Stimulated activated CD8-positive, alpha-beta memory T cell treated with anti-CD3 and anti-CD28 coated beads, Interleukin-15, amount 100 ng/mL, for 1 hour (primary cell): ENCODE results near the gene TAF6L.
A peak's percentile ranks its signal among the peaks of the same experiment; 100 is the strongest.
"Not testable (repeated sequence)": the region's sequence is repeated elsewhere in the genome, so short reads cannot be mapped to it uniquely, and the experiment has no call there.

Experiments used
- DNase-seq: peaks from one replicate; pipeline ENCODE4 v3.0.0-alpha.2; 2020; ENCODE audit warnings: low read depth

The TAF6L gene

GRCh38 chr11:62805961-62806441 lies 34.8 kb downstream of the TAF6L start:
- no peak for DNase-seq

GRCh38 chr11:62806611-62807121 lies 35.5 kb downstream of the TAF6L start:
- DNase-seq: no peak

- no peak for DNase-seq
These were observed 39.6 kb downstream of the TAF6L start for GRCh38 chr11:62810748-62811147.

- no peak for DNase-seq
These were observed 40.5 kb downstream of the TAF6L start for GRCh38 chr11:62811659-62812058.

- DNase-seq: no peak
These were observed 45.4 kb downstream of the TAF6L start for GRCh38 chr11:62816557-62816956.

GRCh38 chr11:62817129-62817528 lies 45.9 kb downstream of the TAF6L start:
- no peak for DNase-seq

- no peak for DNase-seq
These were observed 52.5 kb downstream of the TAF6L start for GRCh38 chr11:62823677-62824076.

- DNase-seq: not testable (repeated sequence)
These were observed 56.9 kb downstream of the TAF6L start for GRCh38 chr11:62828130-62828529.

- no peak for DNase-seq
These were observed 59.8 kb downstream of the TAF6L start for GRCh38 chr11:62830904-62831519.

GRCh38 chr11:62831520-62832335 lies 60.5 kb downstream of the TAF6L start, which contains the start of gene STX5:
Gene STX5 (minus strand): TSS chr11:62832051. CDS start chr11:62831243, 808 bp downstream.
- DNase-seq: peak; percentile 99

- DNase-seq: no peak
These were observed 61.4 kb downstream of the TAF6L start, which contains the start of gene TEX54 for GRCh38 chr11:62832336-62833234. Gene TEX54 (minus strand): TSS chr11:62832841.

GRCh38 chr11:62835336-62835735 lies 64.1 kb downstream of the TAF6L start:
- DNase-seq: no peak
